ENCODE measurements around the gene CDH5.

CDH5 gene

DNA sequence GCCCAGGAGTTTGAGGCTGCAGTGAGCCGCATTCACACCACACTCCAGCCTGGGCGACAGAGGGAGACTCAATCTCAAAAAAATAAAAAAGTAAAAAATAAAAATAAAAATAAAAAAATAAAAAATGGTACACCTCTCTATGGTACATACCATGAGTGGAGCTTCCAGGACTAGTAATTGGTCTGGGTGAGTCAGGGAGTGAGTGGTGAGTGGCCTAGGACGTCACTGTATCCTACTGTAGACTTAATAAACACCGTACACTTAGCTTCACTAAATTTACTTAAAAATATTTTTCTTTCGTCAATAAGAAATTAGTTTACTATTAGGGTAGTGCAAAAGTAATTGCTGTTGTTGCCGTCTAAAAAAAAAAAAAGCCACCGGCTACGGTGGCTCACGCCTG is 9.0 kb downstream of the CDH5 start:
- no peak for DNase-seq

DNA sequence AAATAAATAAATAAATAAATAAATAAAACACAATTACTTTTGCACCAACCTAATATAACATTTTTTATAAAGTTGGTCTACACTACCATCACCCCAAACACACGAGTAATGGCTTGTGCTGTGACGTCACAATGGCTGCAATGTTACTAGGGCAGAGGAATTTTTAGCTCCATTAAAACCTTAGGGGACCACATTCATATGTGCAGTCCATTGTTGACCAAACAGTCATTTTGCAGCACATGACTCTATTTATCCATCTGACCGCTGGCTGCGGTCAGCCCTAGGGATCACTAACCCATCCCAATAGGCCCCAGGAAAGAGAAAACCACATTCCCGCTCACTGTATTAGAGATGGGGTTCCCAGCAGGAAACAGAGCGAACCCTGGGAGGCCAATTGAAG is 9.6 kb downstream of the CDH5 start:
- no peak for DNase-seq

DNA sequence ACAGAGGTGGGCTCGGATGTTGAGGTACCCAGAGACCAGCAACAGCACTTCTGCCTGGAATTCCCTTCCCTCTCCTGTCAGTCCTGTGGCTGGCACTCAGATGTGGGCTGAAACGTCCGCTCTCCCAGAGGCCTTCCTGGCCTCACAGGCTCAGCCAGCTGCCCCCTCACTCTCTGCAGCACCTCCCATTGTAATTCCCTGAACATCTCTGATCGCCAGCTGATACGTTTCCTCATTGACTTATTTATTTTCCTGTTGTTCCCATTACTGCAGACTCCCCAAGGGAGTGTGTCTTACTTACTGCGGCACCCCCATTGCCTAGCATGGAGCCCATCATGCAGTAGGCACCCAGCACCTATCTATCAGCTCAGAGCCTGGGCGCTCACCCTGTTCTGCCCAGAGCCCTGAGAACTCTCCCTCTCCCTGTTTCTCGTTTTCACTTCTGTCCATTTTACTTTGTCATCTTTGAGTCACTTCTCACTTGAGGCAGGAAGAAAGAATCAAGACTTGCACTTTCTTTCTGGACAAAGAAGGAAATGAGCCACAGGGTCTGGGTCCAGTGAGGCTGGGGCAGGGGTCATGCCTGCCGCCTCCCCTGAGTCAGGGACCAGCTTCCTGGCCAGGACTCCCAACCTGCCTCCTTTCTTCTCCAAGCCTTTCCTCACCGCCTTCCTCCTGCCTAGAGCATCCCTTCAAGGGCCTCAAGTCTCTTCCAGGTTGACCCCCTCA is 10.2 kb downstream of the CDH5 start:
- DNase-seq: no peak

DNA sequence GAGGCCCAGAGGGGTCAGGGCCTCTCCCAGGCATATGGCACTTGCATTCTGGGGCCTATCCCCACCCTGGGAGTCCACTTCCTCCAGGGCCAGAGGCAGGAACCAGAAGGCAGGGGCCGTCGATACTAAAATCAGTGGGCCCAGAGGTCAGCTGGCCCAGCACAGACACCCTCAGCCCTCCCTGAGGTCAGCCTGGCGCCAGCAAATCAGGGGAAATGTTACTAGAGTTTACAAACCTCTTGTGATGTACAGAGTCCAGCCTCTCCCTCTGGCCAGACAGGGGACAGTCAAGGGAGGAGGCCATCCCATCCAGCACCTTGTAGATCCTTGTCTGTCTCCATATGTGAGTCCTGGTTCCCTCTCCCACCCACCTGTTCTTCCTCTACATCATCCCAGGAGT is 10.8 kb downstream of the CDH5 start:
- no peak for DNase-seq

DNA sequence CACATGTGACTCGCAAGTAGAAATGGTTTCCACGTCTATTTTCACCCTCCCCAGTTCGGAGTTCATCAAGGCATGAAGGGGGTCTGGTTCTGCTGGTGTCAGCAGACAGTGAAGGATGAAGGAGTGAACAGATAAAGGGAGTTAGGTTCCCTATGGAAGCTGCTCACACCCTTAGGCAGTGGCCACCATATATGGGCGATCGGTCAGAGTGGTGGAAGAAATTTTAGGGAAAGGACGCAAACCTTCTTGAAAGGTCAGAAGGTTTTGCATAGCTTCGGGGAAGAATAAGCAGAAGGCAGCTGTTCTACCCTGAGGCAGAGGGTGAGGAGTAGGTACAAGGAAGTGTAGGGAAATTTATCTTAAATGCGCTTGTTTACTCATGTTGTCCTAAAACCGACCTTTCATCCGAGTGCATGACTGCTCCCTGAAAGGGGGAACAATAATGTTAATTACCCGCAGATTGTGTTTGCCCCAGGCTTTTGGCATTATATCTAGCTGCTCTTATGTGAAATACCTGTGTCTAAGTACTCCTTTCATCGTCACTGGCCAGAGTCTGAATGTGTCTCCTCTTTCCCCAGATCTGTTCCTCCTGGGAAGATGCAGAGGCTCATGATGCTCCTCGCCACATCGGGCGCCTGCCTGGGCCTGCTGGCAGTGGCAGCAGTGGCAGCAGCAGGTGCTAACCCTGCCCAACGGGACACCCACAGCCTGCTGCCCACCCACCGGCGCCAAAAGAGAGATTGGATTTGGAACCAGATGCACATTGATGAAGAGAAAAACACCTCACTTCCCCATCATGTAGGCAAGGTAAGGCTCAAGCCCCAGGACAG is 12.5 kb downstream of the CDH5 start:
- DNase-seq: no peak

DNA sequence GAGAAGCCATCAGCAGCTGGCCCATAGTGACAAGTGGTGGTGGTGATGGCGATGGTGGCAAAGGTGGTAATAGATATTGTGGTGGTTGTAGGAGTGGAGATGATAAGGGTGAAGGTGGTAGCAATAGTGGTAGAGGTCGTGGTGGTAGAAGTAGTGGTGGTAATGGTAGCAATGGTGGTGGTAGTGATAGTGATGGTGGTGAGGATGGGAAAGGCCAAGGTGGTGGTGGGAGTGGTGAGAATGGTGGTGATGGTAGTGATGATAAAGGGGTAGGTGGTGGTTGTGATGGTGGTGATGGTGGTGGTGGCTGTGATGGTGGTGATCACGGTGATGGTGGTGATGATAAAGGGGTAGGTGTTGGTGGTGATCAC is 13.1 kb downstream of the CDH5 start:
- no peak for DNase-seq

GRCh38 chr16:66380421-66380820 is 13.9 kb downstream of the CDH5 start:
- no peak for DNase-seq

- DNase-seq: no peak
Observed at GRCh38 chr16:66381585-66382170, 15.2 kb downstream of the CDH5 start.

GRCh38 chr16:66382171-66382965 is 15.9 kb downstream of the CDH5 start:
- no peak for DNase-seq

GRCh38 chr16:66382966-66383299 is 16.4 kb downstream of the CDH5 start:
- no peak for DNase-seq

GRCh38 chr16:66383551-66383950 is 17.1 kb downstream of the CDH5 start:
- DNase-seq: no peak

DNA sequence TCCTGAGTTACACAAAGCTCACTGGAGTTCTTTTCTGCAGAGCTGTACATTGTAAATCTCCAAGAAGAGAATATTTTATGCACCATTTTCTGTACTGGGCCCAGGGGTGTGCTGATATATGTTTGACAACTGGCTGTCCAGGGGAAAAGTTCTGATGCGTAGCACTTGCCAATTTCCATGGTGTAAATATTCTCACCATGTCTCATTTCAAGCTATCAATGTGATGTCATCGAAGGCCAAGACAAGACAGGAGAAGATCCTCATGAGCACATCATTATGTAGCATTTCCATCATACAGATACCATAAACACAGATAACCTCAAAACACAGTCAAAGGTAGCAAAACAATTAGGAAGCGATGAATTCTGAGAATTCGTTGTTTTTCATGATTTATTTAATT is 18.9 kb downstream of the CDH5 start:
- DNase-seq: no peak

DNA sequence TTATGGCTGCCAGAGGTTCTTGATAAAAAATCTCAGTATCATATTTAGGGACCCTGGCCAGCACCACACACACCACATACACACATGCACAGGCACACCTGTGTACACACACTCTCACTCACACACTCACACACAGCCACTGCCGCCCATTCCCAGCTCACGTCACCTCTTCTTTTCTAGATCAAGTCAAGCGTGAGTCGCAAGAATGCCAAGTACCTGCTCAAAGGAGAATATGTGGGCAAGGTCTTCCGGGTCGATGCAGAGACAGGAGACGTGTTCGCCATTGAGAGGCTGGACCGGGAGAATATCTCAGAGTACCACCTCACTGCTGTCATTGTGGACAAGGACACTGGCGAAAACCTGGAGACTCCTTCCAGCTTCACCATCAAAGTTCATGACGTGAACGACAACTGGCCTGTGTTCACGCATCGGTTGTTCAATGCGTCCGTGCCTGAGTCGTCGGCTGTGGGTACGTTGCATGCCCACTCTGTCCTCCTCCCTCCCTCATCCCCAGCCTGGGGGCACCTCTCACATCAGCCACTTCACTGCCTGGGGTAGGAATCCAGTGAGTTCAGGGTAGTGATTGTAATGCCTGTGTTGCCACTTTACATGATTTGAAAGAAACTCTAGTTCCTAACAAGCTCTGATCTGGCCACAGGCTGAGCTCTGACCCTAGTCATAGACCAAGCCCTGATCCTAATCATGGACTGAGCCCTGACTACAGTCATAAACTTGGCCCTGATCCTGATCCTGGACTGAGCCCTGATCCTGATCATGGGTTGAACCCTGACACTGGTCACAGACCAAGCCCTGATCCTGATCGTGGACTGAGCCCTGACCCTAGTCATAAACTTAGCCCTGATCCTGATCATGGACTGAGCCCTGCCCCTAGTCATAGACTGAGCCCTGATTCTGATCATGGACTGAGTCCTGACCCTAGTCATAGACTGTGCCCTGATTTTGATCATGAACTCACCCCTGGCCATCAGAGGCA is 20.4 kb downstream of the CDH5 start:
- no peak for DNase-seq

DNA sequence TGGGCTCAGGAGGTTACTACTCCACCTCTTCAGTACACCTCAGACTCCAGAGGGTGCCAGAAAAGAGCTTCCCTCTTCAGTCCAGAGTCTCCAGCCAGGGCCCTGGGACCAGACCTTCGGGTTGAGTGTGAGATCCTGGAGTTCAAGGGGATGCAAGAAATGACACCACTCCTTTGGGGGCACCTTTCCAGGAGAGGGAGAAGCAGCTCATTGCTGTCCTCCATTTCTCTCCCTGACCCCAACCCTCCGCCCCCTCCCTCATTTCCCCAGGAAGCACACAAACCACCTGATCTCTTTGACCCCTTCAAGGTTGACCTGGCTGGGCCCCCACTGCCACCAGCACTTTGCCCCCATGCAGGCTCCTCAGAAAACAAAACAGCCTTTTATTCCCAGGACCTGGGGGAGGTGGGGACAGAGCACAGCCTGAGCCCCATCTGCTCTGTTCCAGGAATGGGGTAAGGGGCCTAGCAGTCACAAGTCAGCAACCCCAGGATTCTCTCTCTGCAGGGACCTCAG is 21.4 kb downstream of the CDH5 start:
- DNase-seq: no peak

- DNase-seq: no peak
Observed at GRCh38 chr16:66388350-66389139, 22.1 kb downstream of the CDH5 start.

- no peak for DNase-seq
Observed at GRCh38 chr16:66389256-66390176, 23.0 kb downstream of the CDH5 start.

DNA sequence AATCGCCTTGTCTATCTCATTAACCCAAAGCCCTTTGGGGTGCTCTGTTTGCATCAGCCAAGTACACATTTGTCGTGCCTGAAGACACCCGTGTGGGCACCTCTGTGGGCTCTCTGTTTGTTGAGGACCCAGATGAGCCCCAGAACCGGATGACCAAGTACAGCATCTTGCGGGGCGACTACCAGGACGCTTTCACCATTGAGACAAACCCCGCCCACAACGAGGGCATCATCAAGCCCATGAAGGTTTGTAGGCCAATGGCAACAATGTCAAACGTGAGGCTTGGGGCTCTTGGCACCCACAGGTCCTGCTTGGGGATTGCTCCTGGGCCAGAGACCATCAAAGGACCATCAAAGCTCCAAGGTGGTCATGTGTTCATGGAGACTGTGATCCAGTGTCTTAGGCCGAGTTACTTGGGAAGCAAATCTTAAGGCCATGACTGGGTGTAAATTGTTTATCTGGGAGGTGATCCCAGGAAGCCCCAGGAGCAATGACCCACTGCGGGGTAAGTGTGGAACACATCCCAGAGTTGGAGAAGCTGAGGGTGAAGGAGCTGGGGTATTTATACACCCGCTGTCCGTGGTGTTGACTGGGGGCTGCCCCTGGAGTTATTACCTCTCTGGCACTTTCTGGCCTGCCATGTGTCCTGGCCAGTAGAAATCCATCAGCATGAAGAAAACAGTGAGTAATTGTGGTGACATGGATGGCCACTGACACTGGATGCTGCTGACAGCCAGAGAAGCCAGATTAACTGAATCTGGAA is 24.0 kb downstream of the CDH5 start:
- no peak for DNase-seq

GRCh38 chr16:66391726-66392670 is 25.5 kb downstream of the CDH5 start:
- DNase-seq: no peak
